Inflammatory macrophage treated with lipopolysaccharide for 1 hour (primary cell): Measurements from ENCODE around the gene CHKB.
"Not testable (repeated sequence)": the region's sequence is repeated elsewhere in the genome, so short reads cannot be mapped to it uniquely, and the experiment has no call there.

Experiments
- DNase-seq, 2 donors: peaks; one replicate each; pipeline ENCODE4 v3.0.0-alpha.2; 2020 to 2022

CHKB gene

DNA sequence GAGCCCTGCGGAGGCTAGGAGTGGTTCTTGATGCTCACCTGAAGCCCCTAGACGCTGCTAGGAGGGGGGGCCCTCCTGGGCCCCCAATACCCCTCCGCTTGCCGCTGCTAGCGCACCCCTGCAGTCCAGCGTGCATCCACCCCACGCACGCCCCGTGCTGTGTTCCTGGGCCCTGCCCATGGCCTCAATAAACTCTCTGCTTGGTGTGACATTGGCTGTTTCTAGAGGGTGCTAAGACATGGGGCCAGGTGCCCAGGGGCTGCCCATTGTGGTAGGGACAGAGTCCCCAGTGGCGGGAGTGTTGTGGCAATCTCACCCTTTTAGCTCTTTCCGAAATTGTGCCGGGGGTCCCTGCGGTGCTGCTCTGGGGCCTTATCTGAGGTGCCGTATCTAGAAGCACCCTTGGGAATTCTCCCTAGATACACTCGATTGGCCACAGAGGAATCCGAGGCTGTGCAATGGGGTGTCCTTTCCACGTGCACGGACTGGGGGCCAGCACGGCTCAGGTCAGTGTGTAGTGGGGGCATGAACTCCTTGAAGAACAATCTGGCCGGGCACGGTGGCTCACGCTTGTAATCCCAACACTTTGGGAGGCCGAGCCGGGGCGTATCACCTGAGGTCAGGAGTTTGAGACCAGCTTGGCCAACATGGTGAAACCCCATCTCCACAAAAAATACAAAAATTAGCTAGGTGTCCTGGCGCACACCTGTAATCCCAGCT, 28.9 kb upstream of the CHKB start:
- no peak for DNase-seq

DNA sequence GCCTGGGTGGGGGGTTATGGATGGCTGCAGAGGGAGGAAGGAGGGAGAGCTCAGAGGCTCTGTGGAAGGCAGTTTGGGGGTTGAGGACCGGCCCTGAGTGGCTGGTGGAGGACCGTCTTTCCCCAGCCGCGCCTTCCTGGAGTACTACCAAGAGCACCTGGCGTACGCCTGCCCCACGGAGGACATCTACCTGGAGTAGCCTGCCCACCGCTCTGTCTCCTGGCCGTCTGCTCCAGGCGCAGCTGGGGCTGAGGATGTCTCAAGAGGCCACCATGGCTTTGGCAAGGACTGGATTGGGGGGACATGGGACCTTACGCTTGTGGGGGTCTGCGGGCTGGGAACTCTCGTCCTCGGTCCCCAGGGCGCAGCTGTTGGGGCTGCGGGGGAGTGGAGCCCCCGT, 27.9 kb upstream of the CHKB start:
- DNase-seq = no peak

GRCh38 chr22:50610041-50610451, 27.4 kb upstream of the CHKB start:
- no peak for DNase-seq

GRCh38 chr22:50609599-50609998, 26.9 kb upstream of the CHKB start:
- no peak for DNase-seq

DNA sequence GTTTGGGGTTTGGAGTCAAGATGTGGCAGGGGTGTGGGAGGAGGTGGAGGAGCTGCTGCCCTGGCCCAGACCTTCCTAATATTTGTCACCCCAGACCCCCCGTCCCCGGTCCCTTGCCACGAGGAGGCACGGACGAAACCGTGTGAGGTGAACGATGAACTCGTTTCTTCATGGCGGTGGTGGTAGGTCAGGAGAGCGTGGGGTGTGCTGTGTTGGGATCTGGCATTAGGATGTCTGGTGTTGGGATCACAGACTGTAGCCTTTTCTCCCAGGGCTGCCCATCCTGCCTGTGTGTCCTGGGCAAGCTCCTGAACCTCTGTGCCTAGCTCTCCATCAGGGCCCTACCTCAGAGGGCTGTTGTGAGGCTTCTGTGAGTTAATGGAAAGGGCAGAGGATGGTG, 26.3 kb upstream of the CHKB start:
- no peak for DNase-seq

GRCh38 chr22:50608058-50608840, 25.6 kb upstream of the CHKB start:
- DNase-seq = not testable (repeated sequence)

DNA sequence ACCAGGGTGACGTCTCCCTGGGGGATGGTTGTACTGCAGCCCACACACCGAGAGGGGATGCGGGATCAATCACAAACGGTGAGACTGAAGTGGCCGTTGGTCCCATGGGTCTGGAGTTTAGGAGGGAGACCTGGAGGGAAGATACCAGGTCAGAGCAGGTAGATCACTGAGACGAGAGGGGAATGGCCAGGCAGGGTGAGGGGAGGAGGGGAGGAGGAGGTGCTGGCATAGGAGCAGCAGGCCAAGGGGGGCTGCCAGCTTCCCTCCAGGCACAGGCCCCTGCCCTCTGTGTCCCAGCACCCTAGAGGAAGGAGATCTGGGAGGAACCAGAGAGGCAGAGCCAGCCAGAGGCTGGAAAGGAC, 25.0 kb upstream of the CHKB start:
- no peak for DNase-seq

DNA sequence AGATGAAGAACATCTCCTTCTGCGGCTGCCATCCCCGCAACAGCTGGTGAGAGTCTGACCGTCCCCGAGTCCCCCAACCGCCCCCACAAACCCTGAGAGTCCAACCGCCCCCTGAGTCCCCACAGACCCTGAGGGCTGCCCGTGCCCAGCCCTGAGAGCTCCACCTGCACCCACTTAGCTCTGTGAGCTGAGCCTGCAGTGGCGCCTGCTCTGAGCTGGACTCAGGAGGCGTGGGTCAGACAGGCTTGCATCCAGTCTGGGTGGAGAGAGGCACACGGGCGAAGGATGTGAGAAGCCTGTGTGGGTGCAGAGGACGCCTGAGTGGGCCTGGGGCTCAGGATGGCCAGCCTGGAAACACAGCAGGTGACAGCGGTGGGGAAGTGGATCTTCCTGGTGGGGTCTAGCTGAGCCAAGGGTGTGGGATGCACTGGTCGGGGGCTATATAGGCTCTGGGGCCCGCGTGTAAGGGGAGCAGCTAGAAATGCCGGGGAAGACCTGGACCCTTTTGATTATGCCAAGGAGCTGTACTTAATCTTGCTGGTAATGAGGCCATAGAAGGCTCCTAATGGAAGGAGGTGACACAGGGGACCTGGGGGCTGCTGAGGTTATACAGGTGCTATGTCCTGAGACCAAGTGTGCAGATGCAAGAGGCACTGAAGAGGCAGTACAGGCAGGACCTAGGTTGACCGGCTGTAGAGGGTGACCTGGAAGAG, 24.5 kb upstream of the CHKB start:
- no peak for DNase-seq

DNA sequence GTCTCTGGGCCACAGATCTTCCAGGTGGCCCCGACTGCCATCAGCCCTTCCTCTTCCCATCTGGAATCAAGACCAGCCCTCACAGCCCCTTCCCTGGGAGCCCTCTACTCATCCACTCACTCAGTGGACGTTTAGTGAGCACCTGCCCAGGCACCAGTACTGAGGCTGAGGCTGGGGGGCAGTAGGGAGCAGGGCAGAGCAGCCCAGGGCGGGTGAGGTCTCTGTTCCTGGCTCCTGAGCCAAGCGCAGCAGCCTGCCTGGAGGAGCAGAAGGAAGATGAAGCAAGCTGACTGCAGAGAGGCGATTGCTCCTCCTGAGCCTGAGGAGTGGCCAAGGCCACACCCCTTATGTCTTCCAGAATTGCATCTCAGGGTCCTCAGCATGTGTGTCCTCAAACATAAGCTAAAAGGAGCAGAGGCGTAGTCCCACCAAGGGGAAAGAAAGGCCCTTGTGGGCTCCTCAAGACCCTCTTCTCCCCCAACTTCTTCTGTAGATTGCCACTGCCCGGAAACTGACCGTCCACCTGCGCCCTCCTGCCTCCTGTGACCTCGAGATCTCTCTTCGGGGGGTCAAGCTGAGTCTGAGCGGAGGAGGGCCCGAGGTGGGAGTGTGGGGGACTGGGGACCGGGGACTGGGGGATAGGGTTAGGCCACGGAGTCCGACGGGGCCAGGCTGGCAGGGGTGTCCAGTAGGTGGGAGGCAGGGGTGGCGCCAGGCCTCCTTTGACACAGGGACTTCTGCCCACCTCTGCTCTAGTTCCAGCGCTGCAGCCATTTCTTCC, 23.7 kb upstream of the CHKB start:
- DNase-seq = no peak

DNA sequence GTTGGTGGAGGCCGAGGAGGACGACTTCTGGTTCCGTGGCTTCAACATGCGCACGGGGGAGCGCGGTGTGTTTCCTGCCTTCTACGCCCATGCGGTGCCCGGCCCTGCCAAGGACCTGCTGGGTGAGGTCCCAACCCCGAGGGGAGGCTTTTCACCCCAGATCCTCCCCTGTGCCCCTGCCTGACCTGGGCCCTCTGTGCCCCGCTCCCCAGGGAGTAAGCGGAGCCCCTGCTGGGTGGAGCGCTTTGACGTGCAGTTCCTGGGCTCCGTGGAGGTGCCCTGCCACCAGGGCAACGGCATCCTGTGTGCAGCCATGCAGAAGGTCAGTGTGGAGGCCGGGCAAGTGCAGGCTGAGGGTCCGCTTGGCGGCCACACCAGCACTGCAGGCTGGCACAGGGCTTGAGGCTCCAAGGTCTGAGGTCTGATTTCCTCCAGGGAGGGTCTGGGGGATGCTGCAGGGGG, 23.0 kb upstream of the CHKB start:
- no peak for DNase-seq

DNA sequence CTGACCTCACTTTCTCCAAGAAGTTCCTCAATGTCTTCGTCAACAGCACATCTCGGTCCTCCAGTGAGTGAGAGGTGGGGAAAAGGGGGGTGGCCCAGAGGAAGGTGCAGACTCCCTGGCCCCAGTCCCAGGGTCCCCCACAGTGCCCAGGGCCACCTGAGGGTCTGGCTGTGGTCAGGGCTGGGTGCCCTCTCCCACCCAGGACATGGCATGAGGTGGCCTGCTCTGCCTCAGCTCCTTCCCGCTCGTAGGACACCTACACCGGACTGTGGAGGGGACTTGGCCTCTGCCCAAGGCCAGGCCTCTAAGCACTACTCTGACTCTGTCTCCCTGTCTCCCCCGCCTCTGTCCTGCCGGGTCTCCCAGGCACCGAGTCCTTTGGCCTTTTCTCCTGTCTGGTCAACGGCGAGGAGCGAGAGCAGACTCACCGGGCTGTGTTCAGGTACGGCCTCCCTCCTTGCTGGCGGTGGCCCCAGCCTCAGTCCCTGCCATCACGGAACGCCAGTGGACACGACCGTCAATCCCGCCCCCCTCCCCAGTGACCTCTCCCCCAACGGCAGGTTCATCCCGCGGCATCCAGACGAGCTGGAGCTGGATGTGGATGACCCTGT, 22.5 kb upstream of the CHKB start:
- no peak for DNase-seq

GRCh38 chr22:50604256-50605001, 21.8 kb upstream of the CHKB start:
- no peak for DNase-seq

GRCh38 chr22:50603511-50604255, 21.0 kb upstream of the CHKB start:
- no peak for DNase-seq

DNA sequence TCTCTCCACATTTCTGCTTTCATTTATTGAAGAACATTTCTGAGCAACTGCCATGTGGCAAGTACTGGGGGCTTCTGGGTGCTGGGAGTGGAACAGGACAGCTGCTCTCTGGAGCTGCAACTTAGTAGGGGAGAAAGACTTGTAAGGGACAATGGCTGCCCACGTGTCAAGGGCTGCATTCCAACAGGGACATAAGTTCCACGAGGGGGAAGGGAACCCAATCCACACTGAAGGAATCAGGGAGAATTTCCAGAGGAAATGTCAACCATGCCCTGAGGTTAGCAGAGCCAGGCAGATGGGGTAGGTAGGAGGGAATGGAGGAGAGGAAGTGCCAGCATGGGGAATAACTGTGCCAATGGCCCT, 19.7 kb upstream of the CHKB start:
- DNase-seq = no peak

DNA sequence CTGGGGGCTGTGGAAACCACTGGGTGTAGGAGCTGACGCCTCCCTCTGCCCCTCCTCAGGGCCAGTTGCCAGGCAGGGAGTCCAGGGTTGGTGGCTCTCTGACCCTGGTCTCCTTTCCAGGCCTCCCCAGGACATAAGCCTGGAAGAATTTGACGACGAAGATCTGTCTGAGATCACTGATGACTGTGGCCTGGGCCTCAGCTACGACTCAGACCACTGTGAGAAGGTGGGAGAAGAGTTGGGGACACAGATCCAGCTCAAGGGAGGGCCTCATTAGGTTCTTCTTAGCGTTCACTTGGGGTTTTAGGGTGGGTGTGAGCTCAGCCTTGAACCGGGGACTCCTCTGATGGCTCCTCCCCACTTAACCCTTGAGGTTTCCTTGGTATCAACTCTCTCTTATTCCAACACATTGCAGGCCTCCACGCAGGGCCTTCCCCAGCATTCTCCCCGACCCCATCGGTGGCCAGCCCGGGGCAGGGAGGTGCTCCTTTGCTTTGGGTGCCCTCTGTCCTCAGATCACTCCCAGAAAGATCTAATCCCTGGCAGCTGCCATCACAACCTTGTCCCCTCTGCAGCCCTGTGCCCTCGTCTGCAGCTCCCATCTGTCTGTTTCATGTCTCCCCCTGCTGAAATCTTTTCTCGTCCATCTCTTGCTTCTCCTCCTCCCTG, 19.2 kb upstream of the CHKB start:
- DNase-seq = no peak

DNA sequence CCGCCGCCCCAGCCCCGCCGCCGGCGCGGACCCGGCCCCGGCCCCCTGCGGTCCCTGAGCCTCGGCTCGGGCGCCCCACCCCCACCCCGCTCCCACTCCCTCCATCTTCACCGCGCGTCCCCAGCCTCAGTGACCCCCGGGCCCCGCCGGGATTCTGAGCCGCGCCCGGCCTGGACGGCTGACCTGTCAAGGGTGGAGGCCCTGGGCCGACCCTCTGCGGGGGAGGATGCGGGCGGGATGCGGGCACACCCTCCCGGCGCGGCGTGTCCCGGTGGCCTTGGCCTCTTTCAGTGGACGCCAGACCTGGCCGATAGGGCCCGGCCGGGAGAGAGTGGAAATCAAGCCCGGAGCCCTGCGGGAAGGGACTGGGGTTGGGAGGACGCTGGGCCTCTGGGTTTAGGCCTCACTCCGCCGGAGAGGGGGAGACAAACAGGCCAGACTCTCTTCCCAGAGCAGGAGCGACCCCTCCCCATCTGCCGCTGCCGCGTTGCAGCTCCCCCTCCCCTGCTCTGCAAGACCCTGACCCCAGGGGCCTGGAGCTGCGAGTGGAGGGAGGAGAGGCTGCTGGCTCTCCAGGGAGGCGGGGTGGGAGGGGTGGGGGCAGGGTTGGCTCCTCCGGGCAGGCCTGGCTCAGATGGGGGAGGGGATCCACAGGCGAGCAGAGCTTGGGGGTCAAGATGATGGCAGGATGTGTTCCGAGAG, 18.5 kb upstream of the CHKB start:
- DNase-seq = no peak

DNA sequence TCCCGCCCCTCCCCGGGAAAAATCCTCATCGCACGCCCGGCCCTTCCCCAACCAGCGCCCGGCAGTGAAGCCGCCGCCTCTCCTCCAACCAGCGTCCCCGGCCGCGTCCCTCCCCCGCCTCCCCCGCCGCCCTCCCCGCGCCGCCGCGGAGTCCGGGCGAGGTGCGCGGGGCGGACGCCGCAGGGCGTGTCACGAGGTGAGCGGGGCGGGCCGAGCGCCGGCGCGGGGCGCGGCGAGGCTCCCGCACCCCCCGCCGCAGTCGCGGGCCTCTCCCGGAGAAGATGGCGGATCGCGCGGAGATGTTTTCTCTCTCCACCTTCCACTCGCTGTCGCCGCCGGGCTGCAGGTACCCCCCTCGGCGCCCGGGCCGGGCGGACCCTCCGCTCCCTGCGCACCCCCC, 17.9 kb upstream of the CHKB start, which contains the start of gene MAPK8IP2:
TSS of gene MAPK8IP2 (plus strand) at position 256 of the 400 bp plus-strand sequence. CDS start at position 282, 26 bp downstream.
- DNase-seq = no peak

- DNase-seq = peak in 1 of 2 donors; percentile 39
Observed at GRCh38 chr22:50599816-50600455, 17.3 kb upstream of the CHKB start.

DNA sequence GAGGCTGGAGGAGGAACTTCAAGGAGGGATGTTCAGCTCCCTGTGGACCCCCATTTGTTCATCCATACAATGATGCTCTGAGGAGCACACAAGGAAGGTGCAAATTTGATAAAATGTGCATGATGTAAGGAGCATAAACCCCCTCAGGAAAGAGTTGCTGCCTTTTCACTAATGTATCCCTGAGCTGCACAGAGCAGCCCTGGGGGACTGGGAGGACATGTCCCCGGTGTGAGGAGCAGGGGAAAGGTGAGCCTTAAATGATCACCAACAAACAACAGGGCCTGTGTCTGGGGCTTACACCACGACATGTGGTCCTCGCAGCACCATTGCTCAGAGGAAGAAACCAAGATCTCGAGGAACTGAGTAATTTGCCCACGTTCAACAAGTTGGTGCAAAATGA, 14.4 kb upstream of the CHKB start:
- DNase-seq = no peak
